WTC11 (cell line): ENCODE data around the gene NLN. TPM values are rescaled to one million over a fixed set of nuclear protein-coding genes. Genes with fewer than 3 reads are reported as not detected.

Source experiments
- ATAC-seq: fragments of 200-7000 bp; cut with Tn5 transposase; 2 replicates; pipeline ENCODE4 v1.10.0; 2021; ENCODE audit warnings: mild to moderate bottlenecking, moderate library complexity
- CTCF ChIA-PET: fragments of 300-600 bp; sonication (Branson Sonifier 250); formaldehyde crosslinking; loops from one replicate; lab custom pipeline; 2021; ENCODE audit warnings: antibody characterized with exemption; lab: Charles Lee
- POLR2A ChIA-PET: fragments of 350-600 bp; sonication (Branson Sonifier 250); formaldehyde crosslinking; loops from one replicate; lab custom pipeline; 2021; ENCODE audit warnings: antibody characterized with exemption; lab: Charles Lee
- DNase-seq: peaks from one replicate; pipeline ENCODE4 v3.0.0; 2021; ENCODE audit warnings: low spot score
- H3K27ac Mint-ChIP-seq: 2 replicates; pipeline ENCODE4 v1.8.0; 2021; ENCODE audit warnings: mixed read lengths
- H3K27me3 Mint-ChIP-seq: 2 replicates; pipeline ENCODE4 v1.8.0; 2021; ENCODE audit warnings: low read depth, mild to moderate bottlenecking, moderate library complexity, mixed read lengths
- H3K36me3 Mint-ChIP-seq: 2 replicates; pipeline ENCODE4 v1.8.0; 2021; ENCODE audit warnings: mixed read lengths
- H3K4me1 Mint-ChIP-seq: 2 replicates; pipeline ENCODE4 v1.8.0; 2022; ENCODE audit warnings: mixed read lengths
- H3K4me3 Mint-ChIP-seq: 2 replicates; pipeline ENCODE4 v1.8.0; 2021; ENCODE audit warnings: mild to moderate bottlenecking, moderate library complexity, mixed read lengths
- H3K9me3 Mint-ChIP-seq: 2 replicates; pipeline ENCODE4 v1.8.0; 2021; ENCODE audit warnings: mixed read lengths
- CBFB ChIP-seq: sonication (generic); formaldehyde crosslinking; IDR thresholded peaks from 2 replicates; pipeline ENCODE4 v1.8.1; 2022; ENCODE audit warnings: mild to moderate bottlenecking, low read depth, missing genetic modification reagents
- CREM ChIP-seq: sonication (generic); formaldehyde crosslinking; IDR thresholded peaks from 2 replicates; pipeline ENCODE4 v1.8.1; 2022; ENCODE audit warnings: mild to moderate bottlenecking, missing genetic modification reagents, moderate library complexity
- EMX1 ChIP-seq: fragments of 250-450 bp; sonication (Bioruptor Pico); IDR thresholded peaks from 2 replicates; pipeline ENCODE4 v1.8.0; 2021; ENCODE audit warnings: mild to moderate bottlenecking
- NFE2L1 ChIP-seq: sonication (generic); formaldehyde crosslinking; IDR thresholded peaks from 2 replicates; pipeline ENCODE4 v1.8.1; 2023; ENCODE audit warnings: missing genetic modification reagents
- NR3C1 ChIP-seq: sonication (generic); formaldehyde crosslinking; conservative IDR thresholded peaks from 2 replicates; pipeline ENCODE4 v1.8.1; 2023; ENCODE audit warnings: low read depth, mild to moderate bottlenecking, missing genetic modification reagents
- SP1 ChIP-seq: sonication (generic); formaldehyde crosslinking; conservative IDR thresholded peaks from 2 replicates; pipeline ENCODE4 v1.8.1; 2022; ENCODE audit warnings: missing genetic modification reagents
- TCF7 ChIP-seq: sonication (generic); formaldehyde crosslinking; IDR thresholded peaks from 2 replicates; pipeline ENCODE4 v1.8.0; 2022; ENCODE audit warnings: mild to moderate bottlenecking, low read depth, missing genetic modification reagents, moderate library complexity
- total RNA-seq: library from RNA; stranded (reverse); gene quantifications from 3 replicates; pipeline ENCODE4 v1.2.3, GENCODE V29; 2021
- TF ChIP-seq, protein P1 (sequence below): sonication (generic); formaldehyde crosslinking; IDR thresholded peaks from 2 replicates; pipeline ENCODE4 v1.8.1; 2022; ENCODE audit warnings: missing genetic modification reagents, borderline replicate concordance
- TF ChIP-seq, protein P2 (sequence below): sonication (generic); formaldehyde crosslinking; IDR thresholded peaks from 2 replicates; pipeline ENCODE4 v1.8.1; 2023; ENCODE audit warnings: mild to moderate bottlenecking, missing genetic modification reagents, moderate library complexity
- TF ChIP-seq, protein P3 (sequence below): sonication (generic); formaldehyde crosslinking; IDR thresholded peaks from 2 replicates; pipeline ENCODE4 v1.8.1; 2023; ENCODE audit warnings: mild to moderate bottlenecking, missing genetic modification reagents, borderline replicate concordance
- TF ChIP-seq, protein P4 (sequence below): sonication (generic); formaldehyde crosslinking; conservative IDR thresholded peaks from 2 replicates; pipeline ENCODE4 v1.8.1; 2023; ENCODE audit warnings: mild to moderate bottlenecking, low read depth, missing genetic modification reagents, moderate library complexity
- TF ChIP-seq, protein P5 (sequence below): sonication (generic); formaldehyde crosslinking; IDR thresholded peaks from 2 replicates; pipeline ENCODE4 v1.8.0; 2023; ENCODE audit warnings: missing genetic modification reagents
- TF ChIP-seq, protein P6 (sequence below): sonication (generic); formaldehyde crosslinking; IDR thresholded peaks from 2 replicates; pipeline ENCODE4 v1.8.1; 2023; ENCODE audit warnings: mild to moderate bottlenecking, missing genetic modification reagents
- TF ChIP-seq, protein P7 (sequence below): sonication (generic); formaldehyde crosslinking; IDR thresholded peaks from 2 replicates; pipeline ENCODE4 v1.8.0; 2022; ENCODE audit warnings: mild to moderate bottlenecking, missing genetic modification reagents
- TF ChIP-seq, protein P8 (sequence below): fragments of 250-450 bp; sonication (Bioruptor Pico); IDR thresholded peaks from 2 replicates; pipeline ENCODE4 v1.9.0; 2021; ENCODE audit warnings: mild to moderate bottlenecking, borderline replicate concordance

Gene NLN
- total RNA-seq, 1 experiment from 2014 or later: 163 TPM

DNA sequence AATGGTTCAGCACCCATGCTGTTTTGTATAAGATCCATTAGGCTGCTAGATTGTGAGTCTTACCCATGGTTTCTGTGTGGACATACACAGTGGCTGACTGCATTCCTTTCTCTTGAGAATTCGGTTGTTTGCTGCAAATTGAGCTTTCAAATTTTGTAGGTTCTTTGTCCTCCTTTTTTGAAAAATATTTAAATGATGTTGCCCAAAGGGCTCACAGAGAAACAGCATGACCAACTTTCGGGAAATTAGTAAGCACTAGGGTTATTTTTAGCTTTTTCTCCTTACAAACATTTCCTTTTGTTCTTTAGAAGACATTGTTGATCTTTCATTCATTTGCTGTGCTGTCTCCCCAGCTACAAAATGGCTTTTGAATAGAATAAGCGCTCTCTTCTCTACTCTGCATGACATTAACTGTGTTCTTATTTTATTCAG, 79.4 kb downstream of the NLN start (continued):
- TF ChIP-seq, protein P1, sequence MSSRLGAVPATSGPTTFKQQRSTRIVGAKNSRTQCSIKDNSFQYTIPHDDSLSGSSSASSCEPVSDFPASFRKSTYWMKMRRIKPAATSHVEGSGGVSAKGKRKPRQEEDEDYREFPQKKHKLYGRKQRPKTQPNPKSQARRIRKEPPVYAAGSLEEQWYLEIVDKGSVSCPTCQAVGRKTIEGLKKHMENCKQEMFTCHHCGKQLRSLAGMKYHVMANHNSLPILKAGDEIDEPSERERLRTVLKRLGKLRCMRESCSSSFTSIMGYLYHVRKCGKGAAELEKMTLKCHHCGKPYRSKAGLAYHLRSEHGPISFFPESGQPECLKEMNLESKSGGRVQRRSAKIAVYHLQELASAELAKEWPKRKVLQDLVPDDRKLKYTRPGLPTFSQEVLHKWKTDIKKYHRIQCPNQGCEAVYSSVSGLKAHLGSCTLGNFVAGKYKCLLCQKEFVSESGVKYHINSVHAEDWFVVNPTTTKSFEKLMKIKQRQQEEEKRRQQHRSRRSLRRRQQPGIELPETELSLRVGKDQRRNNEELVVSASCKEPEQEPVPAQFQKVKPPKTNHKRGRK (CRISPR knock-in tag): no peak
- TF ChIP-seq, protein P2, sequence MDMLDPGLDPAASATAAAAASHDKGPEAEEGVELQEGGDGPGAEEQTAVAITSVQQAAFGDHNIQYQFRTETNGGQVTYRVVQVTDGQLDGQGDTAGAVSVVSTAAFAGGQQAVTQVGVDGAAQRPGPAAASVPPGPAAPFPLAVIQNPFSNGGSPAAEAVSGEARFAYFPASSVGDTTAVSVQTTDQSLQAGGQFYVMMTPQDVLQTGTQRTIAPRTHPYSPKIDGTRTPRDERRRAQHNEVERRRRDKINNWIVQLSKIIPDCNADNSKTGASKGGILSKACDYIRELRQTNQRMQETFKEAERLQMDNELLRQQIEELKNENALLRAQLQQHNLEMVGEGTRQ (CRISPR knock-in tag): no peak

GRCh38 chr5:65802080-65802479, 80.1 kb downstream of the NLN start:
- ChIA-PET CTCF (no interaction called here), POLR2A (no interaction called here)
- Mint-ChIP-seq H3K4me1 (no peaks in the 10 kb centered on the region), H3K36me3 (peaks cover 61% of the 10 kb centered on the region), H3K9me3 (no peaks in the 10 kb centered on the region), H3K4me3 (no peak overlapping the region), H3K27ac (no peak overlapping the region; the same call in 1 of the 2 replicates), H3K27me3 (no peaks in the 10 kb centered on the region)
- DNase-seq (no peak), ATAC-seq (no peak)
- TF ChIP-seq, protein P3, sequence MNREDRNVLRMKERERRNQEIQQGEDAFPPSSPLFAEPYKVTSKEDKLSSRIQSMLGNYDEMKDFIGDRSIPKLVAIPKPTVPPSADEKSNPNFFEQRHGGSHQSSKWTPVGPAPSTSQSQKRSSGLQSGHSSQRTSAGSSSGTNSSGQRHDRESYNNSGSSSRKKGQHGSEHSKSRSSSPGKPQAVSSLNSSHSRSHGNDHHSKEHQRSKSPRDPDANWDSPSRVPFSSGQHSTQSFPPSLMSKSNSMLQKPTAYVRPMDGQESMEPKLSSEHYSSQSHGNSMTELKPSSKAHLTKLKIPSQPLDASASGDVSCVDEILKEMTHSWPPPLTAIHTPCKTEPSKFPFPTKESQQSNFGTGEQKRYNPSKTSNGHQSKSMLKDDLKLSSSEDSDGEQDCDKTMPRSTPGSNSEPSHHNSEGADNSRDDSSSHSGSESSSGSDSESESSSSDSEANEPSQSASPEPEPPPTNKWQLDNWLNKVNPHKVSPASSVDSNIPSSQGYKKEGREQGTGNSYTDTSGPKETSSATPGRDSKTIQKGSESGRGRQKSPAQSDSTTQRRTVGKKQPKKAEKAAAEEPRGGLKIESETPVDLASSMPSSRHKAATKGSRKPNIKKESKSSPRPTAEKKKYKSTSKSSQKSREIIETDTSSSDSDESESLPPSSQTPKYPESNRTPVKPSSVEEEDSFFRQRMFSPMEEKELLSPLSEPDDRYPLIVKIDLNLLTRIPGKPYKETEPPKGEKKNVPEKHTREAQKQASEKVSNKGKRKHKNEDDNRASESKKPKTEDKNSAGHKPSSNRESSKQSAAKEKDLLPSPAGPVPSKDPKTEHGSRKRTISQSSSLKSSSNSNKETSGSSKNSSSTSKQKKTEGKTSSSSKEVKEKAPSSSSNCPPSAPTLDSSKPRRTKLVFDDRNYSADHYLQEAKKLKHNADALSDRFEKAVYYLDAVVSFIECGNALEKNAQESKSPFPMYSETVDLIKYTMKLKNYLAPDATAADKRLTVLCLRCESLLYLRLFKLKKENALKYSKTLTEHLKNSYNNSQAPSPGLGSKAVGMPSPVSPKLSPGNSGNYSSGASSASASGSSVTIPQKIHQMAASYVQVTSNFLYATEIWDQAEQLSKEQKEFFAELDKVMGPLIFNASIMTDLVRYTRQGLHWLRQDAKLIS (CRISPR knock-in tag): no peak
- no peak for TF ChIP-seq EMX1
- TF ChIP-seq, protein P4, sequence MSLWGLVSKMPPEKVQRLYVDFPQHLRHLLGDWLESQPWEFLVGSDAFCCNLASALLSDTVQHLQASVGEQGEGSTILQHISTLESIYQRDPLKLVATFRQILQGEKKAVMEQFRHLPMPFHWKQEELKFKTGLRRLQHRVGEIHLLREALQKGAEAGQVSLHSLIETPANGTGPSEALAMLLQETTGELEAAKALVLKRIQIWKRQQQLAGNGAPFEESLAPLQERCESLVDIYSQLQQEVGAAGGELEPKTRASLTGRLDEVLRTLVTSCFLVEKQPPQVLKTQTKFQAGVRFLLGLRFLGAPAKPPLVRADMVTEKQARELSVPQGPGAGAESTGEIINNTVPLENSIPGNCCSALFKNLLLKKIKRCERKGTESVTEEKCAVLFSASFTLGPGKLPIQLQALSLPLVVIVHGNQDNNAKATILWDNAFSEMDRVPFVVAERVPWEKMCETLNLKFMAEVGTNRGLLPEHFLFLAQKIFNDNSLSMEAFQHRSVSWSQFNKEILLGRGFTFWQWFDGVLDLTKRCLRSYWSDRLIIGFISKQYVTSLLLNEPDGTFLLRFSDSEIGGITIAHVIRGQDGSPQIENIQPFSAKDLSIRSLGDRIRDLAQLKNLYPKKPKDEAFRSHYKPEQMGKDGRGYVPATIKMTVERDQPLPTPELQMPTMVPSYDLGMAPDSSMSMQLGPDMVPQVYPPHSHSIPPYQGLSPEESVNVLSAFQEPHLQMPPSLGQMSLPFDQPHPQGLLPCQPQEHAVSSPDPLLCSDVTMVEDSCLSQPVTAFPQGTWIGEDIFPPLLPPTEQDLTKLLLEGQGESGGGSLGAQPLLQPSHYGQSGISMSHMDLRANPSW: no peak
- TF ChIP-seq, protein P5, sequence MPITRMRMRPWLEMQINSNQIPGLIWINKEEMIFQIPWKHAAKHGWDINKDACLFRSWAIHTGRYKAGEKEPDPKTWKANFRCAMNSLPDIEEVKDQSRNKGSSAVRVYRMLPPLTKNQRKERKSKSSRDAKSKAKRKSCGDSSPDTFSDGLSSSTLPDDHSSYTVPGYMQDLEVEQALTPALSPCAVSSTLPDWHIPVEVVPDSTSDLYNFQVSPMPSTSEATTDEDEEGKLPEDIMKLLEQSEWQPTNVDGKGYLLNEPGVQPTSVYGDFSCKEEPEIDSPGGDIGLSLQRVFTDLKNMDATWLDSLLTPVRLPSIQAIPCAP (CRISPR knock-in tag): no peak
- TF ChIP-seq CBFB (CRISPR knock-in tag): no peak
- TF ChIP-seq TCF7 (CRISPR knock-in tag): no peak
- TF ChIP-seq, protein P6, sequence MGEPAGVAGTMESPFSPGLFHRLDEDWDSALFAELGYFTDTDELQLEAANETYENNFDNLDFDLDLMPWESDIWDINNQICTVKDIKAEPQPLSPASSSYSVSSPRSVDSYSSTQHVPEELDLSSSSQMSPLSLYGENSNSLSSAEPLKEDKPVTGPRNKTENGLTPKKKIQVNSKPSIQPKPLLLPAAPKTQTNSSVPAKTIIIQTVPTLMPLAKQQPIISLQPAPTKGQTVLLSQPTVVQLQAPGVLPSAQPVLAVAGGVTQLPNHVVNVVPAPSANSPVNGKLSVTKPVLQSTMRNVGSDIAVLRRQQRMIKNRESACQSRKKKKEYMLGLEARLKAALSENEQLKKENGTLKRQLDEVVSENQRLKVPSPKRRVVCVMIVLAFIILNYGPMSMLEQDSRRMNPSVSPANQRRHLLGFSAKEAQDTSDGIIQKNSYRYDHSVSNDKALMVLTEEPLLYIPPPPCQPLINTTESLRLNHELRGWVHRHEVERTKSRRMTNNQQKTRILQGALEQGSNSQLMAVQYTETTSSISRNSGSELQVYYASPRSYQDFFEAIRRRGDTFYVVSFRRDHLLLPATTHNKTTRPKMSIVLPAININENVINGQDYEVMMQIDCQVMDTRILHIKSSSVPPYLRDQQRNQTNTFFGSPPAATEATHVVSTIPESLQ (CRISPR knock-in tag): no peak
- TF ChIP-seq SP1 (CRISPR knock-in tag): no peak
- TF ChIP-seq CREM (CRISPR knock-in tag): no peak
- TF ChIP-seq, protein P7, sequence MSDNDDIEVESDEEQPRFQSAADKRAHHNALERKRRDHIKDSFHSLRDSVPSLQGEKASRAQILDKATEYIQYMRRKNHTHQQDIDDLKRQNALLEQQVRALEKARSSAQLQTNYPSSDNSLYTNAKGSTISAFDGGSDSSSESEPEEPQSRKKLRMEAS: no peak
- no peak for TF ChIP-seq NFE2L1 (CRISPR knock-in tag)
- TF ChIP-seq NR3C1: no peak
- TF ChIP-seq, protein P8, sequence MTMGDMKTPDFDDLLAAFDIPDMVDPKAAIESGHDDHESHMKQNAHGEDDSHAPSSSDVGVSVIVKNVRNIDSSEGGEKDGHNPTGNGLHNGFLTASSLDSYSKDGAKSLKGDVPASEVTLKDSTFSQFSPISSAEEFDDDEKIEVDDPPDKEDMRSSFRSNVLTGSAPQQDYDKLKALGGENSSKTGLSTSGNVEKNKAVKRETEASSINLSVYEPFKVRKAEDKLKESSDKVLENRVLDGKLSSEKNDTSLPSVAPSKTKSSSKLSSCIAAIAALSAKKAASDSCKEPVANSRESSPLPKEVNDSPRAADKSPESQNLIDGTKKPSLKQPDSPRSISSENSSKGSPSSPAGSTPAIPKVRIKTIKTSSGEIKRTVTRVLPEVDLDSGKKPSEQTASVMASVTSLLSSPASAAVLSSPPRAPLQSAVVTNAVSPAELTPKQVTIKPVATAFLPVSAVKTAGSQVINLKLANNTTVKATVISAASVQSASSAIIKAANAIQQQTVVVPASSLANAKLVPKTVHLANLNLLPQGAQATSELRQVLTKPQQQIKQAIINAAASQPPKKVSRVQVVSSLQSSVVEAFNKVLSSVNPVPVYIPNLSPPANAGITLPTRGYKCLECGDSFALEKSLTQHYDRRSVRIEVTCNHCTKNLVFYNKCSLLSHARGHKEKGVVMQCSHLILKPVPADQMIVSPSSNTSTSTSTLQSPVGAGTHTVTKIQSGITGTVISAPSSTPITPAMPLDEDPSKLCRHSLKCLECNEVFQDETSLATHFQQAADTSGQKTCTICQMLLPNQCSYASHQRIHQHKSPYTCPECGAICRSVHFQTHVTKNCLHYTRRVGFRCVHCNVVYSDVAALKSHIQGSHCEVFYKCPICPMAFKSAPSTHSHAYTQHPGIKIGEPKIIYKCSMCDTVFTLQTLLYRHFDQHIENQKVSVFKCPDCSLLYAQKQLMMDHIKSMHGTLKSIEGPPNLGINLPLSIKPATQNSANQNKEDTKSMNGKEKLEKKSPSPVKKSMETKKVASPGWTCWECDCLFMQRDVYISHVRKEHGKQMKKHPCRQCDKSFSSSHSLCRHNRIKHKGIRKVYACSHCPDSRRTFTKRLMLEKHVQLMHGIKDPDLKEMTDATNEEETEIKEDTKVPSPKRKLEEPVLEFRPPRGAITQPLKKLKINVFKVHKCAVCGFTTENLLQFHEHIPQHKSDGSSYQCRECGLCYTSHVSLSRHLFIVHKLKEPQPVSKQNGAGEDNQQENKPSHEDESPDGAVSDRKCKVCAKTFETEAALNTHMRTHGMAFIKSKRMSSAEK: no peak
